ENCODE measurements around the gene ECSIT. TPM values are rescaled to one million over a fixed set of nuclear protein-coding genes. Genes with fewer than 3 reads are reported as not detected.
"Not testable (repeated sequence)": the region's sequence is repeated elsewhere in the genome, so short reads cannot be mapped to it uniquely, and the experiment has no call there.

ECSIT gene
- total and polyA plus RNA-seq, 4 donors = 27.7 to 72.5 (median 33.9) TPM

DNA sequence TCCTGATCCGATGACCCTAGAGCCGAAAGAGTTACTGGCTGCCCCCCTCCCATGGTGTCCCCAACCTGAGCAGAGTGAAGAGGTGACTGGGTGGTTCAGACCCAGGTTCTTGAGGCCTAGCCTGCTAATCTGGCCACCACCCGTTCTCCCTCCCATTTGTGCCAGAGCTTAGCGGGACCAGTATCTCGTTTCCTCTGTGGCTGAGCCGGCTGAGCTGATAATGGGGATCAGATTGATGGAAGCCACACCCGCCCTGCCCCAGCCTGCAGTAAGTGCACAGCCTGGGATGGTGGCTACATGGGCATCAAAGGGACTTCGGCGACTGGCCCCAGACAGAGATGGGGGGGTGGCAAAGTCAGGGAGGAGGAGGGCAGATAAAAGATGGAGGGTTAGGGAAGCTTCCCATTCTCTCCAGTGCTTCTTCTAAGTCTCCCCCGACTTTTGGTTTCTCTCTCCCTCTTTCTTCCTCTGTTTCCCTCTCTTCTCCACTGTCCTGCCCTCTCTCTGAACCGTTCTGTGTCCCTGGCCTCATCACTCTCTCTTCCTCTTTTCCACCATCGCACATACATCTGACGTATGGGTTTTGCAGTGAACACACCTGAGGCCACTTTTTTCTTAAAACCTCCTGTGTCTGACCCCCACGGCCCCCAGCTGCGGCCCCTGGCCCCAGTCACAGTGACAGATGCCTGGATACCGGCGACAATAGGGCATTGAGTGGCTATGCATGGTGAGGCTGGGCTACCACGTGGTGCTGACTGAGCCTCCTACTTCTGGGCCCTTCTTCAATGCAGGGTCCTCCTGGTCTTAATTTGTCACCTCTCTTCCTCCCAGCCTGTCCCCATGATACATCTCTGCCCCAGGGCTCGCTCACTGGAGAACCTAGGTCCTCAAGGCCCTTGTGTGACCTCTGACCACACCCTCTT is 50.5 kb downstream of the ECSIT start:
- H3K36me3 ChIP-seq (ENCODE audit: control insufficient read depth in 1 of 2, insufficient read depth in 2 of 2, low read length in 1 of 2) = no peaks in the 10 kb centered on the region
- DNase-seq (no peak), ATAC-seq (ENCODE audit: low FRiP score) (no peak)
- no peak overlapping the region for H3K27ac ChIP-seq (ENCODE audit: low read depth in 1 of 2, low read length in 2 of 2)
- 74 to 78% methylated on average over 19 of the region's 19 CpGs for WGBS, 2 donors
- H3K9me3 ChIP-seq (ENCODE audit: control insufficient read depth, low read length) = no peaks in the 10 kb centered on the region
- H3K27me3 ChIP-seq (ENCODE audit: control insufficient read depth in 1 of 2, insufficient read depth in 2 of 2, low read length in 1 of 2) = no peaks in the 10 kb centered on the region
- intact Hi-C loops (cut with DNase I) = no loop called here
- no peaks in the 10 kb centered on the region for H3K4me1 ChIP-seq (ENCODE audit: control insufficient read depth in 1 of 2, insufficient read depth in 2 of 2, low read length in 2 of 2)
- no peak overlapping the region for H3K4me3 ChIP-seq (ENCODE audit: low read length in 2 of 2)

DNA sequence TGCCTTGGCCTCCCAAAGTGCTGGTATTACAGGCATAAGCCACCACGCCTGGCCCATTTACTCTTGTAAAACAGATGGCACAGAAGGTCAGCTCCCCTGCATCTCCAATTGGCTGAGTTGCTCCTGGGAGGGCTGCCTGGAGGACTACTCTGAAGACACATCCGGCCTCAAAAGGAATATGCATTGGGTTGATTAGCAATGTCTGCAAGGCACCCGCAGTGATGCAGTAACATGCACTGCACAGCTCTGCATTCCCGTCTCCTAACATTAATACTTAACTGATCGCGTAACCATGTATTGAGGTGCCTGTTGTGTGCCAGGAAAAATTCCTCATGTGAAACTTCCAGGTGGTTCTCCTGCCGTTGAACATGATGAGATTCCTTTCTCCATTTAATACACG is 53.1 kb downstream of the ECSIT start:
- intact Hi-C loops (cut with DNase I) = no loop called here
- no peaks in the 10 kb centered on the region for H3K27me3 ChIP-seq (ENCODE audit: control insufficient read depth in 1 of 2, insufficient read depth in 2 of 2, low read length in 1 of 2)
- no peak overlapping the region for H3K4me3 ChIP-seq (ENCODE audit: low read length in 2 of 2)
- WGBS, 2 donors = 82 to 84% methylated on average over 8 of the region's 8 CpGs
- ATAC-seq (ENCODE audit: low FRiP score) (no peak), DNase-seq (no peak)
- no peaks in the 10 kb centered on the region for H3K36me3 ChIP-seq (ENCODE audit: control insufficient read depth in 1 of 2, insufficient read depth in 2 of 2, low read length in 1 of 2)
- no peaks in the 10 kb centered on the region for H3K4me1 ChIP-seq (ENCODE audit: control insufficient read depth in 1 of 2, insufficient read depth in 2 of 2, low read length in 2 of 2)
- H3K27ac ChIP-seq (ENCODE audit: low read depth in 1 of 2, low read length in 2 of 2) = no peak overlapping the region
- no peaks in the 10 kb centered on the region for H3K9me3 ChIP-seq (ENCODE audit: control insufficient read depth, low read length)

GRCh38 chr19:11475343-11475742 is 53.6 kb downstream of the ECSIT start:
- H3K36me3 ChIP-seq (ENCODE audit: control insufficient read depth in 1 of 2, insufficient read depth in 2 of 2, low read length in 1 of 2); H3K4me1 ChIP-seq (ENCODE audit: control insufficient read depth in 1 of 2, insufficient read depth in 2 of 2, low read length in 2 of 2); DNase-seq; H3K27me3 ChIP-seq (ENCODE audit: control insufficient read depth in 1 of 2, insufficient read depth in 2 of 2, low read length in 1 of 2); intact Hi-C loops (cut with DNase I); H3K27ac ChIP-seq (ENCODE audit: low read depth in 1 of 2, low read length in 2 of 2); H3K9me3 ChIP-seq (ENCODE audit: control insufficient read depth, low read length); ATAC-seq (ENCODE audit: low FRiP score); H3K4me3 ChIP-seq (ENCODE audit: low read length in 2 of 2): not testable (repeated sequence)
- WGBS, 2 donors = 94 to 95% methylated on average over 3 of the region's 3 CpGs

DNA sequence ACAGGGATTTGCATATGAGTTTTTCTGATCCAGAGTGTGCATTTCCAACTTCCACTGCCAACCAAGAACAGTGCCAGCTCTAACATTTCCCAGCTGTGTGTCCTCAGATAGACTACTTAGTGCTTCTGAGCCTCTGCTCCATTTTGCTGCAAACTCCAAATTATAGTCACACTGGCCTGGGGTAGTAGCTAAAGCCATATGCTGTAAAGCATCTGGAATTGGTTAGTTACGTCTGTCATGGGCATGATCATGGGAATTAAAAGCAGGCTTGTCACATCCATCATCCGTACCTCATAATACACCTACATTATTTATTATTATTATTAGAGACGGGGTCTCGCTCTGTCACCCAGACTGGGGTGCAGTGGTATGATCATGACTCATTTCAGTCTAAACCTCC is 55.2 kb downstream of the ECSIT start:
- Histone ChIP-seq H3K27ac (ENCODE audit: low read depth in 1 of 2, low read length in 2 of 2) (no peak overlapping the region), H3K4me3 (ENCODE audit: low read length in 2 of 2) (no peak overlapping the region), H3K36me3 (ENCODE audit: control insufficient read depth in 1 of 2, insufficient read depth in 2 of 2, low read length in 1 of 2) (no peaks in the 10 kb centered on the region), H3K27me3 (ENCODE audit: control insufficient read depth in 1 of 2, insufficient read depth in 2 of 2, low read length in 1 of 2) (no peaks in the 10 kb centered on the region), H3K9me3 (ENCODE audit: control insufficient read depth, low read length) (no peaks in the 10 kb centered on the region), H3K4me1 (ENCODE audit: control insufficient read depth in 1 of 2, insufficient read depth in 2 of 2, low read length in 2 of 2) (no peaks in the 10 kb centered on the region)
- intact Hi-C loops (cut with DNase I) = no loop called here
- ATAC-seq (ENCODE audit: low FRiP score) (no peak), DNase-seq (no peak)
- 32 to 40% methylated on average over 4 of the region's 4 CpGs for whole genome bisulfite sequencing, 2 donors

DNA sequence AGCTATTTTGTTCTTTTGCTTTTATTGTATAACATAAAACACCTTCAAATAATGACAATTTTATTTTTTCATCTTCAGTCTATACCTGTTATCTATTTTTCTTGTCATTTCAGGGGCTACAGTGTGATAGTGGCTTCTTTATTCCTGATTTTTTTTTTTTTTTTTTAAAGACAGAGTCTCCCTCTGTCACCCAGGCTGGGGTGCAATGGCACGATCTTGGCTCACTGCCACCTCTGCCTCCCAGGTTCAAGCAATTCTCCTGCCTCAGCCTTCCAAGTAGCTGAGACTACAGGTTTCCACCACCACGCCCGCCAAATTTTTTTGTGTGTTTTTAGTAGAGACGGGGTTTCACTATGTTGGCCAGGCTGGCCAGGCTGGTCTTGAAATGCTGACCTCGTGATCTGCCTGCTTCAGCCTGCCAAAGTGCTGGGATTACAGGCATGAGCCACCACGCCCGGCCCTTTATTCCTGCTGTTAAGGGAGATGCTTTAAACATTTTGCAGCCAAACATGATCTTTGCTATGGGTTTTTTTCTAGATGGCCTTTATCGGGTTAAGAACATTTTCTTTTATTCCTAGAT is 60.6 kb downstream of the ECSIT start:
- WGBS, 2 donors = 55% methylated on average over 8 of the region's 8 CpGs
- H3K27me3 ChIP-seq (ENCODE audit: control insufficient read depth in 1 of 2, insufficient read depth in 2 of 2, low read length in 1 of 2); H3K9me3 ChIP-seq (ENCODE audit: control insufficient read depth, low read length); DNase-seq; intact Hi-C loops (cut with DNase I); H3K27ac ChIP-seq (ENCODE audit: low read depth in 1 of 2, low read length in 2 of 2); H3K4me3 ChIP-seq (ENCODE audit: low read length in 2 of 2); H3K4me1 ChIP-seq (ENCODE audit: control insufficient read depth in 1 of 2, insufficient read depth in 2 of 2, low read length in 2 of 2); ATAC-seq (ENCODE audit: low FRiP score); H3K36me3 ChIP-seq (ENCODE audit: control insufficient read depth in 1 of 2, insufficient read depth in 2 of 2, low read length in 1 of 2): not testable (repeated sequence)

GRCh38 chr19:11465600-11465999 is 63.3 kb downstream of the ECSIT start:
- intact Hi-C loops (cut with DNase I) = no loop called here
- no peak overlapping the region for H3K27ac ChIP-seq (ENCODE audit: low read depth in 1 of 2, low read length in 2 of 2)
- no peak overlapping the region for H3K4me3 ChIP-seq (ENCODE audit: low read length in 2 of 2)
- no peaks in the 10 kb centered on the region for H3K27me3 ChIP-seq (ENCODE audit: control insufficient read depth in 1 of 2, insufficient read depth in 2 of 2, low read length in 1 of 2)
- no peaks in the 10 kb centered on the region for H3K9me3 ChIP-seq (ENCODE audit: control insufficient read depth, low read length)
- 28 to 32% methylated on average over 8 of the region's 8 CpGs for WGBS, 2 donors
- ATAC-seq (ENCODE audit: low FRiP score) (no peak), DNase-seq (no peak)
- no peaks in the 10 kb centered on the region for H3K36me3 ChIP-seq (ENCODE audit: control insufficient read depth in 1 of 2, insufficient read depth in 2 of 2, low read length in 1 of 2)
- H3K4me1 ChIP-seq (ENCODE audit: control insufficient read depth in 1 of 2, insufficient read depth in 2 of 2, low read length in 2 of 2) = no peaks in the 10 kb centered on the region

- no peak overlapping the region for H3K4me3 ChIP-seq (ENCODE audit: low read length in 2 of 2)
- H3K27ac ChIP-seq (ENCODE audit: low read depth in 1 of 2, low read length in 2 of 2) = no peak overlapping the region
- intact Hi-C loops (cut with DNase I) = no loop called here
- ATAC-seq (ENCODE audit: low FRiP score) = no peak
- no peaks in the 10 kb centered on the region for H3K36me3 ChIP-seq (ENCODE audit: control insufficient read depth in 1 of 2, insufficient read depth in 2 of 2, low read length in 1 of 2)
- WGBS, 2 donors = 81 to 83% methylated on average over 11 of the region's 11 CpGs
- H3K9me3 ChIP-seq (ENCODE audit: control insufficient read depth, low read length) = no peaks in the 10 kb centered on the region
- no peaks in the 10 kb centered on the region for H3K4me1 ChIP-seq (ENCODE audit: control insufficient read depth in 1 of 2, insufficient read depth in 2 of 2, low read length in 2 of 2)
- DNase-seq = no peak
- no peaks in the 10 kb centered on the region for H3K27me3 ChIP-seq (ENCODE audit: control insufficient read depth in 1 of 2, insufficient read depth in 2 of 2, low read length in 1 of 2)
Measured at GRCh38 chr19:11464333-11465265, 64.3 kb downstream of the ECSIT start.

DNA sequence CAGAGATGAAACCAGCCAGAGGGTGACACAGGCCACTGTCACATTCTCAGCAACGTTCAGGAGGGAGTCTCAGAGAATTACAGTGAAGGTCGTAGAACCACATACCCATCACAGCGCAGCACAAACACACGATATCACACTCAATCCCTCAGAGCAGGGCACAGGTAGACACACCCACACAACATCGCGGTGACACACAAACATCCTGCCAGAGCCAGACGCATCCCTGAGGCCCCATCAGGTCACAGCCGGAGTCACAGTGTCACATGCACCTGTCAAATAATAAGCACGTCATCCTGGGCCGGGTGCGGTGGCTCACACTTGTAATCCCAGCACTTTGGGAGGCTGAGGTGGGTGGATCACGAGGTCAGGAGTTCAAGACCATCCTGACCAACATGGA is 65.5 kb downstream of the ECSIT start:
- 77 to 78% methylated on average over 12 of the region's 12 CpGs for WGBS, 2 donors
- intact Hi-C loops (cut with DNase I) = no loop called here
- DNase-seq = no peak

More for the DNA sequence above, 65.5 kb downstream of the ECSIT start:
- no peaks in the 10 kb centered on the region for H3K4me1 ChIP-seq (ENCODE audit: control insufficient read depth in 1 of 2, insufficient read depth in 2 of 2, low read length in 2 of 2)
- no peaks in the 10 kb centered on the region for H3K9me3 ChIP-seq (ENCODE audit: control insufficient read depth, low read length)
- no peaks in the 10 kb centered on the region for H3K36me3 ChIP-seq (ENCODE audit: control insufficient read depth in 1 of 2, insufficient read depth in 2 of 2, low read length in 1 of 2)
- ATAC-seq (ENCODE audit: low FRiP score) = no peak
- H3K27ac ChIP-seq (ENCODE audit: low read depth in 1 of 2, low read length in 2 of 2) = no peak overlapping the region
- no peaks in the 10 kb centered on the region for H3K27me3 ChIP-seq (ENCODE audit: control insufficient read depth in 1 of 2, insufficient read depth in 2 of 2, low read length in 1 of 2)
- H3K4me3 ChIP-seq (ENCODE audit: low read length in 2 of 2) = no peak overlapping the region

Measured in aorta (tissue), 5 donors.